IPS-NIHi7 (cell line): ENCODE results near the gene CKB.
"Not testable (repeated sequence)": the region's sequence is repeated elsewhere in the genome, so short reads cannot be mapped to it uniquely, and the experiment has no call there.

Experiments
- DNase-seq: peaks from one replicate; pipeline ENCODE4 v3.0.0; 2012; ENCODE audit warnings: mixed read lengths; ENCODE audit errors: extremely low spot score

CKB gene

DNA sequence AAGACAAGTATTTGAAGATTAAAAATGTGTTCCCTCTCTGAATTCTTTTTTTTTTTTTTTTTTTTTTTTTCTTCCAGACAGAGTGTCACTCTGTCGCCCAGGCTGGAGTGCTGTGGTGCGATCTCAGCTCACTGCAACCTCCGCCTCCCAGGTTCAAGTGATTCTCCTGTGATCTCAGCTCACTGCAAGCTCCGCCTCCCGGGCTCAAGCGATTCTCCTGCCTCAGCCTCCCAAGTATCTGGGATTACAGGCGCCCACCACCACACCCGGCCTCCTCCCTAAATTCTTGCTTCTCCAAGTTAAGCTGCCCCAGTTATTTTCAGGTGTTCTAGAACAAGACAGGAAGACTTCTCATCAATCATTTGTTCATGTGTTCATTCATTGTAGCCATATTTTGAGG lies 10.4 kb downstream of the CKB start:
- DNase-seq: not testable (repeated sequence)

DNA sequence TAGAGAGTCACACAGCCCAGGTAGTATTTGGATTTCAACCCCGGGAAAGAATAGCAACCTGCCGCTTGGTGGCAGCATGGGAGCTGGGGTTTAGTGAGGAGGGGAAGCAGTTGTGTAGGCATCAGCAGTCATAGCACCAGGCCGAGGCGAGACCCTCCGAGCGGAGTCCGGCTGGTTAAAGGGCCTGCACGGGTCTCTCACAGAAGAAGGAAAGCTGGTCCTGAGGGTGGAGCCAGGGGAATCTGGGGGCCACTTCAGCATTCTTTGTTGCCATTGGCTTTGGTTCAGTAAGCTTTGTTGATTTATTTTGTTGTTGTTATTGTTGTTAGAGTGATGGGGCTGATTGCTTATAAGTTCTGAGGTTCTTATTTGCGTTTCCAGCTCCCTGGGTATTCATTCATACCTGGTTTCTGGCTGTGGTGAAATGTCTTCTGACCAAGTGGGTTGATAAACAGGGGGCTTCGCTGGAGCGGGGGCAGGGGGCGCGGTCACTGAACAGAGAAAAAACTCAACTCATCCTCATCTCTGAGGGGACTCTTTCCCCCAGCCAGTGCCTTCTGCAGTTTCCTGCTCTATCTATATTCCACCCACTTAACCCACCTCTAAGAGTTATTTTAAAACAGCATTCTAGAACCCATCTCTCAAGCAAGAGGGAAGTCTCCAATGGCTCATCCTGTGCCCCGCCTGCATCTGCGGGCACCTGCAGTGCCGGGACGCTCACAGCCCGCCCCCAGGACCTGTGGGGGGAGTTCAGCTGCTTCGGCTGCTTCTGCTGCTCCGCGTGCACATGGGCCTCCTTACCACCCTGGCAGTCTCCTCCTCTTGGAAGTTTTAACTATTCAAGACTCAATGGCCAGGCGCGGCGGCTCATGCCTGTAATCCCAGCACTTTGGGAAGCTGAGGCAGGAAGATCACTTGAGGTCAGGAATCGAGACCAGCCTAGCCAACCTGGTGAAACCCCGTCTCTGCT lies 11.6 kb downstream of the CKB start:
- no peak for DNase-seq

DNA sequence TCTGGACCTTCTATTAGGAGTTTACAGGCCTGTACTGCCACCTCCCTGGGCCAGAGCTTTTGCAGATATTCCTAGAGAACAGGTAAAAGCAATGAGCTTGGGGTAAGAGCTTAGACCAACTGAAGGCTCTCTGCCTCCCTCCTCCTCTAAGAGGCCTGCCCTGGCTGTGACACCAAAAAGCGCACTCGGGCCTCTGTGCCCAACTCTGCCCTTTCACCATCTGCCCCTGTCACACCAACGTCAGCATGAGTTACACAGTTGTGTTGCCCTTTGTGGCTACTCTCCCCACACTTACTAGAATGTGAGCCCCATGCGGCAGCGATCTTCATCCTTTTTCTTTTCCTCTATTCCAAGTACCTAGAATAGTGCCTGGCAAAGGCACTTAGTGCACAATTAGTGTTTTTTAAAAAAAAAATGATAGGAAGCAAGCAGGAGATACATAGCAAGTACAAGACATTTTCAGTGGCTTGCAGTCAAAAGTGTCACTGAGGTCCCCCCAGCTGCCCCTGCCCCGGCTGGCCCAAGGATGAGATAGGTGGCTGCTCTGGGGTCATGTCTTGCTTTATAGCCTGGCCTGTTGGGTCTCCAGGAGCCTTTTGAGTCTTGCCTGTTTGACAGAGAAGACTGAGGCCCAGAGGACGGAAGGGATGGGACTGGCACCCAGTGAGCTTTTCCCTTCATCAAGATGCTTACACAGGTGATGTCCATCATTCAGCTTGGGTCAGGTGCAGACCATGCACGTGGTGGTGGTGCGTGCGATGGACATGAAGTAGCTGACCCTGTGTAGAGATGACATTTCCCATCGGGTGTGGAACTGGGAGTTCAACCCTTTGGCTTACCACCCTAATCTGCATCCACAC lies 12.5 kb downstream of the CKB start:
- no peak for DNase-seq

DNA sequence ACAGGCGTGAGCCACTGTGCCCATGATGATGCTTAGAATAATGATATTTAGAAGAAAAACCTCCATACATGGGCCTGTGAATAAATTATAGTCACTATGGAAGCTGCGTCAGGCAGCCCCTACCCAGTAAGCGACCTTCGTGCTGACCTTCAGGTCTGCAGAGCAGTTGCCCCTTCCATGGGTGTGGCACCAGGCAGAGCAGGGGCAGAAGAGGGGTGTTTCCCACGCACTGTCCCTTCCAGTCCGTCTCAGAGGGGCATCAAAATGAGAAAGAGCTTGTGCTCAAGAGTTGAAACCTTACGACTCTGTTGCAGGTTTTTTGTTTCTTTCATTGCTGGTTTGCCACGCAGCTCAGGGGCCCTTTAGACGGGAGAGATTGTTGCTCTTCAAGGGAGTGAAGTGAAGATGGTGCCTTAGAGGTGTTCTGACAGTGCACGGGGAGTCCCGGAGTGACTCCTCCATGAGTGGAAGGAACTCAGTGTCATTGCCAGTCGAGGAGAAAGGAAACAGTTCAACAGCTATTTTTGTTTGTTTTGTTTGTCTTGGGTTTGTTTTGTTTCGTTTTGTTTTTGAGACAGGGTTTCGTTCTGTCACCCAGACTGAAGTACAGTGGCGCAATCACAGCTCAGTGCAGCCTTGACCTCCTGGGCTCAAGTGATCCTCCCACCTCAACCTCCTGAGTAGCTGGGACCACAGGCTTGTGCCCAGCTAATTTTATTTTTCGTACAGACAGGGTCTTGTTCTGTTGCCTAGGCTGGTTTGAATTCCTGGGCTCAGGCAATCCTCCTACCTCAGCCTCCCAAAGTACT lies 13.9 kb downstream of the CKB start:
- no peak for DNase-seq

DNA sequence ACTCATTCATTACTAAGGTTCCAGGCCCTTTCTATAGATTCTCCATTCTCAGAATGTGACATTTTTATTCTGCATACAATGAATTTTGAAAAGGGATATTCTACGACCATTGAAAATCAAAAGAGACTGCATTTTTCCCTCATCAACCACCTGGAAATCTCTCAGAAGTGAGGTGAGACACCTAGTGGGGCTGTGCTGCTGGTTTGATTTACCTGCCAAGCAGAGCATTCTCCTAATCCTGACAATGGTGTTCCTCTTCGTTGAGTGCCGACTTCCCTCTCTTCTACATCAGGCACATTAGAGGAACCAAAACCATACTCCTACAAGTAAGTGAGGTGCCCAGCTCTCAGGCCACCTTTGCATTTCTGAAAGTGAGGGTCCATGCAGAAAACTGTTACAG lies 14.9 kb downstream of the CKB start:
- no peak for DNase-seq

DNA sequence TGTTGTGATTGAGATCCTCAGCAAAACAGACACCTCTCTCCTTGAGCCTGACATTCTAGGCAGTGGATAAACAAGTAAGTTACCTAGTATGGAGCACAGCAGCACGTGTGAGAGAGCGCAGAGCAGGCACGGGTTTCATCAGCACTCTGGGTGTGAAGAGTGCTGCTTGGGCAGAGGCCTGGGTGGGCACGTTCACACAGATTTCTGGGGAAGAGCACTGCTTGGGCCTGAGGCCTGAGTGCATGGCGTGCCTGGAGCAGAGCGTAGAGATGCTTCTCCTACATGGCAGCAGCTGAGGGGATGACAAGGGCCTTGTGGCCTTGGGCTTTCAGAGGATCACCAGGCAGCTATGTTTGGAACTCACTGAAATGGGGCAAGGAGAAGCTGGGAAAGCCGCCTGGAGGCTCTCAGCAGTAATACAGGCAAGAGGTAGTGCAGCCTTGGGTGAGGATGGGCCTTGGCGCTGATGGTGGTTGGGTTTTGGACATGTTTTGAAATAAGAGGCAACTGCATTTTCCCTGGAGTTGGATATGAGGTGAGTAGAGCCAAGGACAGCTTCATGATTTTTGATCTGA lies 17.6 kb downstream of the CKB start:
- peak; percentile 30 for DNase-seq

DNA sequence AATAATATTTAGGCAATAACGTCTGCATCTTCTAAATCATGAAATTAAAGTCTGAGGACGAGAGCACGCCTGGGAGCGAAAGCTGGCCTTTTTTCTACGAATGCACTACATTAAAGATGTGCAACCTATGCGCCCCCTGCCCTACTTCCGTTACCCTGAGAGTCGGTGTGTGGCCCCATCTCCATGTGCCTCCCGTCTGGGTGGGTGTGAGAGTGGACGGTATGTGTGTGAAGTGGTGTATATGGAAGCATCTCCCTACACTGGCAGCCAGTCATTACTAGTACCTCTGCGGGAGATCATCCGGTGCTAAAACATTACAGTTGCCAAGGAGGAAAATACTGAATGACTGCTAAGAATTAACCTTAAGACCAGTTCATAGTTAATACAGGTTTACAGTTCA lies 19.3 kb downstream of the CKB start:
- no peak for DNase-seq

DNA sequence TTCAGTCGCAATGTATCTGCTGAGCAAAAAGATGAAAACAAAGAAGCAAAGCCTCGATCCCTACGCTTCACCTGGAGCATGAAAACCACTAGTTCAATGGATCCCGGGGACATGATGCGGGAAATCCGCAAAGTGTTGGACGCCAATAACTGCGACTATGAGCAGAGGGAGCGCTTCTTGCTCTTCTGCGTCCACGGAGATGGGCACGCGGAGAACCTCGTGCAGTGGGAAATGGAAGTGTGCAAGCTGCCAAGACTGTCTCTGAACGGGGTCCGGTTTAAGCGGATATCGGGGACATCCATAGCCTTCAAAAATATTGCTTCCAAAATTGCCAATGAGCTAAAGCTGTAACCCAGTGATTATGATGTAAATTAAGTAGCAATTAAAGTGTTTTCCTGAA lies 19.8 kb downstream of the CKB start:
- DNase-seq: no peak

DNA sequence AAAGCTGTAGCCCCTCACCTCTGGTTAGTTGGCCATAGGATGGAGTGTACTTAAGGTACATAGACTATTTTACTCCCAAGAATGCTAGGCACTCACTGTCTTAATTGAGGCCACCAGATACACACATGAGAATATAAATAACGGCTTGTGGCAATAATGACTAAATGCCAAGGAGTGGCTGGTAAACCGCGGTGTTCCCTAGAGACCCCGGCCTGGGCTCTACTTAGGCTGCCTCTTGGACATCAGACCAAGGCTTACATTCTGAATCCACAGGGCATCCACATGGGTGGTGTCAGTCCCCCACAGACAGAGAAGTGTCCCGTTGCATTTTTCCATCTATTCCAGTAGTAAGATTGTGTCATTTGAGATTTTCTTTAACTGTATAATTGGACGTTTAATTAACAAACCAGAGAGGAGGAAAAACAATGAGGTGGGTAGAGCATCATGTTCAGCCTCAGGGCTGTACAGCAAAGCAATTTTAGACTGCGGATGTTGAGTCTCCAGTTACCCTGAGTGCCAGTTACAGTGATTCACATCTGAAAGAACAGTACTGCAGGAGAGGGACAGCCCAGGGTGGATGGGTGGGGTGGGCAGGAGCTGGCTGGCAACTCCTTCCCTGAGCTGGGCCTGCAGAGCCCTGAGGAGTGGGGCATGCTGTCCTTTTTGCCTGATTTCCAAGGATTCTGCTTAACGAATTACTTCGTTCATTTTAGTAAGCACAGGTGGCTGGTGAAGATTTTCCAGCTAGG lies 20.5 kb downstream of the CKB start:
- DNase-seq: no peak

DNA sequence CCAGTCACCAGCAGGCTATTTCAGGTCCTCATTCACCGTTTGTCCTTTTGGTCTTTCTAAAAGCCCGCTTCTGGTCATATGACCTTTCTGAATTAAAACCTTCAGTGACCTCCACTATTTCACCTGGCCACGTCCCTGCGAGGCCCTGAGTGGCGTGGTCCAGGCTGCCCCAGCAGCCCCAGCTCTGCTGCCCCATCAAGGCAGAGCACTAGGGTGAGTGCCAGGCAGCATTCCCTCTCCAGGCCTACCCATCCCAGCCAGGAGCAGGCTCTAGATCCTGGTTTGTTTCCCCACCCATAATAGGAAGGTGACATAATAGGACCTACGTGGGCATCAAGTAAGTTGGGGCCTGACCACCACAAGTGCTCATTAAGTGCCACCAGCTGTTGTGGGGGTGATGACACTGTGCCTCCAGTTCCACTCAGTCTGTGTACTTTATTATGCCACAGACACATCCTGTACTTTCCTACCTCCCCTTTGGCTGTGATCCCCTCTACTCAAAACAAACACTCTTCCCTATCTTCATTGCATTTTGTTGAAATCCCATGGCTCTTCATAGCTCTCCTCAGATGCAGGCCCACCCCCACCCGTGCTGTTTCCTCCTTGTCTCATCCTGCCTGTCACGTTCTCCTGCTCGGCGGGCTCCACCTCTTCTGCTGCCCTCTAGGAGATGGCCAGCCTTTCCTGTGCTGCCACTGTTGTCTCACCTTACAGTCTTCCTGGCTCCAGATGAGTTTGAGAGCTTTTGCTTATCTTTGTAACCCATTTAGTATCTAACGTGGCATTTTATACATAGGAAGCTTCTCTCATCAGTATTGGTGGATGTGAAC lies 21.4 kb downstream of the CKB start:
- DNase-seq: no peak

DNA sequence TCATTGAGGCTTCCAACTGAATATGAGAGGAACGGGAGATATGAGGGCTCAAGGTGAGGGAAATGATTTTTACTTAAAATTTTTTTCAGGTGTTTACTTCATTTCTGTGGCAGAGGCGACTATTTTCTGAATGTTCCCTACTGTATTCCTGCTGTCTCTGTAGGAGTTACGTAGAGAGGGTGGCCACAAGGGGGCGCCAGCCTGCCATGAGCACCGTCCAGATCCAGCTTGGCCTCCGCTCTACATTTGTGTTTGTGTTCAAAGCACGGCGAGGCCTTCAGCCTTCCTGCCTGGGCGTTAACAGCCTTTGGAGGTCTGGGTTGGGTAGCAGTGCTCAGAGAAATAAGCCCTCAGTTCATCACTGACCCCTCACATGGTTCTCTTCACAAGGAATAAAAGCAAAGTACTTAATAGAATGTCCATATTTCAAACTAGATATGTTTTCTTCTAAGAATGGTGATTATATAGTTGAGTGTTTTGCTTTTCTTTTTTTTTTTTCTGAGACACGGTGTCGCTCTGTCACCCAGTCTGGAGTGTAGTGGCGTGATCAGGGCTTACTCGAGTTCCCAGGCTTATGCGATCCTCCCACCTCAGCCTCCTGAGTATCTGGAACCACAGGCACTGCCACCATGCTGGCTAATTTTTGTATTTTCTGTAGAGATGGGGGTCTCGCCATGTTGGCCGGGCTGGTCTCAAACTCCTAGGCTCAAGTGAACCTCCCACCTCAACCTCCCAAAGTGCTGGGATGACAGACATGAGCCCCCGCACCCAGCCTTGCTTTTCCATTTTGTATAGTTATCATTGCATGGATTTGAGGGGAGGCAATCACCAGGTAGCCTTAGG lies 22.3 kb downstream of the CKB start:
- peak; percentile 89 for DNase-seq

DNA sequence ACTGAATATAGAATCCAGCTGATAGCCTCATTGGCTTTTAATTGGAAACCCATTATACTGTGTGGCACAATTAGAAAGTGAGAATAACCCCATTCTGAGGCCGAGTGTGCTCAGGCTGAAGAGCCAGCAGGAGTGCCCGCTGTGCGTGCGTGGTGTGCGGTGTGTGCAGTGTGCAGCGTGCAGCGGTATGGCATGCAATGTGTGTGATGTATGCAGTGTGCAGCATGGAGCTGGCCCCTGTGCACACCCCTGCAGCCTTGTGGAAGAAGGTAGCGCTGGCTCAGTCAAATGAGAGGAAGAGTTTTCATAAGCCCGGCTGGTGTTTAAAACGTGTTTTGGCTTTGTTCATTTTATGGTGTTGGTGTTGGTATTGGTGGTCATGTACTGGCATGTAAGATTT lies 22.9 kb downstream of the CKB start:
- no peak for DNase-seq

DNA sequence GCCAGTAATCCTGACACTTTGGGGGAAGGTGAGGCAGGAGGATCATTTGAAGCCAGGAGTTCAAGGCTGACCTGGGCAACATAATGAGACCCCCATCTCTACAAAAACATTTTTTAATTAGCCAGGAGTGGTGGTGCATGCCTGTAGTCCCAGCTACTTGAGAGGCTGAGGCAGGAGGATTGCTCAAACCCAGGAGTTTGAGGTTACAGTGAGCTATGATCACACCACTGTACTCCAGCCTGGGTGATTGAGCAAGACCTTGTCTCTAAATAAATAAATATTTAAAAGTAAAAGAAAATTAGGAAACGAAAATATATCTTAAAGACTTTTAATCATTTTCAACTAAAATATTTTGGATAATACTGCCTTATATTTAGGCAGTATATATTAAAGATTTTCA lies 25.9 kb downstream of the CKB start:
- no peak for DNase-seq

DNA sequence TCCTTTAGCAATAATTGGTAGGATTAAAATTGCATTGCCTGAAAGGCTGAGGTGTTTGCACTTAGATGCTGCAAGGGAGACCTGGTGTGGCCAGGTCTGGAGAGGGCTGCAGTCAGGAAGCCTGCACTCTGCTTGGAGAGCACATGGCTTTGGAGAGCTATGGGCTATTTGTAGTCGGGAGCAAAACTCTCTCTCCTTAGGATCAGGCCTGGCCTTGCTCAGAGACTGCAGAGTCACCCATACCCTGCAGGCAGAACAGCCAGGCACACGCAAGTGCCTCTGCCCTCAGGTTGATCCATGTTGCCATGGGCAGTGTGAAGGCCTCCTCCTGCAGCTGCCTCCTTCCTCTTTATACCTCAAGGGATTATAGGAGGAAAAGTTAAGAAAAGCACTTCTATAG lies 26.8 kb downstream of the CKB start:
- DNase-seq: no peak

DNA sequence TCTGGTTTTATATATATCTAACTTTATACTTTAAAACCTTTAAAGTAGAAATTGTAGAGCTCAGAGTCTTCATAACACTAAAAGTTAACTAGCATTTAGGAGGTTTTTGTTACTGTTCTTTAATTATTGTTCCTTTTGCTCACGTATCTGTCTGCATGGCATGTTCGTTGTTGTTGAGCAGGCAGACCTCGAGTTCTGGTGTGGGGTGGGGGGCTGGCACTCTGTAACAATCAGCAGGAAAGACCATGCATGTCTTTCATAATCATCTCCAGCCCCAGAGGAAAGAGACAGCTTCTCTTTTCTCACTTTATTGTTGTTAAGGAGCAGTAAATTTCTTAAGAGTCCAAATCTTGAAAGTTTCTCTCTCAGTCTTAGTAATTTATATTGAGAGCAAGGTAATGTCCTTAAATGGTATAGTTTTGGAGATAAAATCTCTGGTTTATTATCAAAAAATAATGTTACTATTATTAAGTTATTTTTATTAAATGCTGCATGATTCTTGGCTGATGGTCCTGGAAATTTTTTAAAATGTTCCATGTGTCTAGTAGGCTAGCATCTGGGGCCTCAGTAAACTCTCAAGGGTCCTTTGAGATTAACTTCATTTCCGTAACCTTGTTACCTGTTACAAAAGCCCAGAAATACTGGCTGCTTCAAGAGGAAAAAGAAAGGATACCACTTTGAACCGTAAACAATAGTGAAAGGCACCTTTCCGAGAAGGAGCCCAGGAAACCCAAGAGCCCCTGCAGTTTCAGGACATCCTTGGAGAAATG lies 30.3 kb downstream of the CKB start:
- no peak for DNase-seq

DNA sequence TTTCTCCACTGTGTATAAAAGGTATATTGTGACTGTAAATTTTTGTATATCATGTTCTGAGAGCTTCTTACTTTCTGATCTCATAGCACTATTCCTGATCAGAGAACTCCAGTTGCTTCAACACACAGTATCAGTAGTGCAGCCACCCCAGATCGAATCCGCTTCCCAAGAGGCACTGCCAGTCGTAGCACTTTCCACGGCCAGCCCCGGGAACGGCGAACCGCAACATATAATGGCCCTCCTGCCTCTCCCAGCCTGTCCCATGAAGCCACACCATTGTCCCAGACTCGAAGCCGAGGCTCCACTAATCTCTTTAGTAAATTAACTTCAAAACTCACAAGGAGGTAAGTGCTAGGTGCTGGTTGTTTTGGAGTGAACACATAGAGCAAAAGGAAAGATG lies 30.9 kb downstream of the CKB start:
- no peak for DNase-seq

DNA sequence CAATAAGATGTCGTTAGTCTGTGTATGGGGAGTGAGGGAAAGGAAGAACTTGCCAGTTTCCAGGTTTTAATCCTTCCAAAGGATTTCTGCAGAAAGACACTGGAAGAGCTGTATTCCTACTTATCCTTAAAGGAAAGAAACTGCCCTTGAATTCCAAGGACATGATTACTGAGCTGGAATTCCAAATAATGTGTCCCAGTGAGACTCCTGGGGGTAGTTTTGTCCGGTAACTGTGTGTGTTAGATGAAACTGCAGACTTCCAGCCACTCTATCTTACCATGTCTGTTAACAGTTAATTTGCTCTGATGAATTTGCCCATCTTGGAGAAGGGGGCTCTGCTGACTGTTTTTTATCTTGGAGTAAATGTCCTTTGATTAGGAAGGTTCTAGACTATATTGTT lies 33.0 kb downstream of the CKB start:
- no peak for DNase-seq

DNA sequence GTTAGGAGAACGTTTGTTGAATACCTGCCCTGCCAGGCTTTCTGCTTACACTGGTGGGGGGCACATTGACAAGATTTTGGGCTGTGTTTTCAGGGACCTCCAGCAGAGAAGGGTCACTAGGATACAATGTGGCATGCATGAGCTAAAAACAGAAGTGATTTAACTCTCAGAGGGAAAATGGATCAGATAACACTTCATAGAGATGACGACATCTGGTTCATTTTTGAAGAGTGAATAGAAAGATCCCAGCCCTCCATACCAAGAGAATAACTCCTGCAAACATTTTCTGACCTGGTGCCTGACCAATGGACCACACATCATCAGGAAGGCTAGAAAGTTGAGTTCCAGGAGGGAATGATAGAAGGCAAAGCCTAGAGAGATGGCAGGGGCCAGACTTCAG lies 33.7 kb downstream of the CKB start:
- DNase-seq: no peak
